Renal pelvis (tissue), 4 donors: Measurements from ENCODE around the gene KLHDC1. TPM values are rescaled to one million over a fixed set of nuclear protein-coding genes. Genes with fewer than 3 reads are reported as not detected.

Experiments used
- DNase-seq: peaks from one replicate; pipeline ENCODE4 v3.0.0-alpha.2; 2013
- polyA plus RNA-seq, 3 donors: library from polyadenylated mRNA; unstranded; fragments of 120-200 nt; gene quantifications; one replicate each; pipeline ENCODE4 v1.2.1, GENCODE V29; 2013; ENCODE audit not compliant: insufficient read length in 3 of 3

KLHDC1 gene
- polyA plus RNA-seq, 3 donors = 3.5 to 6.2 (median 5.0) TPM

- no peak for DNase-seq
These were observed 90.6 kb downstream of the KLHDC1 start for GRCh38 chr14:49783394-49784014.

GRCh38 chr14:49786315-49786714 lies 93.4 kb downstream of the KLHDC1 start:
- no peak for DNase-seq

DNA sequence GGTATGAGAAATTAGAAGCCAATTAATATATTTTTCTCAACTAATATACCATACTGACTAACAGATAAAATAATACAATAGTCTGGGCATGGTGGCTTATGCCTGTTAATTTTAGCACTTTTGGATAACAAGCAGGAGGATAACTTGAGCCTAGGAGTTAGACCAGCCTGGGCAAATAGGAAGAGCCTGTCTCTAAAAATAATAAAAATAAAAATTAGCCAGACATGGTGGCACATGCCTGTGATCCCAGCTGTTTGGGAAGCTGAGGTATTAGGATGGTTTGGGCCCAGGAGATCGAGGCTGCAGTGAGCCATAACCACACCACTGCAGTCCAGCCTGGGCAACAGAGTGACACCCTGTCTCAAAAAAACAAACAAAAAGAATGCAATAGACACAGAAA lies 99.7 kb downstream of the KLHDC1 start:
- no peak for DNase-seq

DNA sequence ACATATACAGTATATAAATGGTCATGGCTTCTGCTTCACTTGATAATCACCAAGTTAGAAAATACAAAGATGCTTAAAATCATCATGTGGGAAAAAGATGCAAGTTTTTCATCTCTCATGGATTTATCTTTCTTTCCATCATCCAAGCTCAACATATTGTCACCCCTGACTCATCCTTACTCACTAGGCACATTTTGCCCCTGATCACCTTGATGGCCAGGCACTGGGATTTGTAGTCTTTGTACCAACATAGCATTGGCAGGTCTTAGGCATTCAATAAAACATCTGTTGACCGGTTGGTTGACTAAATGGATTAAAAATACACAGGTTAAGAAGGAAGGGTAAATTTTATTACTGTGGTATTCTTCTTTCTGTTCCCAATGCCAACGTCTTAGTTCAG lies 103.1 kb downstream of the KLHDC1 start:
- DNase-seq = no peak

Other genes with a start within 250 kb of the KLHDC1 start
- 1,000 to 10,000 TPM; 1,386 to 1,734 (median 1,660) TPM for gene RPS29, start 106.7 kb upstream of the KLHDC1 start, polyA plus RNA-seq
- gene LRR1, start 94.2 kb upstream of the KLHDC1 start, polyA plus RNA-seq = 10 to 100 TPM; 11.9 to 12.6 (median 12.5) TPM
- 100 to 1,000 TPM; 177 to 251 (median 211) TPM for gene RPL36AL, start 72.5 kb upstream of the KLHDC1 start, polyA plus RNA-seq
- gene MGAT2, start 72.3 kb upstream of the KLHDC1 start, polyA plus RNA-seq = 10 to 100 TPM; 17.4 to 29.3 (median 20.6) TPM
- gene DNAAF2, start 57.9 kb upstream of the KLHDC1 start, polyA plus RNA-seq = 10 to 100 TPM; 16.3 to 17.4 (median 16.4) TPM
- gene POLE2, start 4.9 kb upstream of the KLHDC1 start, polyA plus RNA-seq = 10 to 100 TPM; 12.9 to 23.7 (median 23.4) TPM
- 100 to 1,000 TPM; 130 to 158 (median 151) TPM for gene KLHDC2, start 75.0 kb downstream of the KLHDC1 start, polyA plus RNA-seq
- 10 to 100 TPM; 77.5 to 92.8 (median 79.2) TPM for gene NEMF, start 159.7 kb downstream of the KLHDC1 start, polyA plus RNA-seq
- gene ARF6, start 200.0 kb downstream of the KLHDC1 start, polyA plus RNA-seq = 10 to 100 TPM; 78.4 to 84.6 (median 82.0) TPM